PC-3 (cell line): ENCODE measurements around the gene SAP130. TPM values are rescaled to one million over a fixed set of nuclear protein-coding genes. Genes with fewer than 3 reads are reported as not detected.
A peak's percentile ranks its signal among the peaks of the same experiment; 100 is the strongest.

Source experiments
- ATAC-seq: fragments of 200-7000 bp; cut with Tn5 transposase; 2 replicates; pipeline ENCODE4 v1.9.1; 2020; ENCODE audit warnings: mild to moderate bottlenecking, moderate library complexity
- BruUV-seq: library from RNA; stranded (reverse); fragments of 400-500 nt; replicated peaks from 2 replicates; lab custom pipeline; 2021; lab: Mats Ljungman, UMichigan
- CTCF ChIA-PET: fragments of 300-600 bp; sonication (Branson Sonifier 250); formaldehyde crosslinking; loops from one replicate; lab custom pipeline; 2022; ENCODE audit warnings: antibody characterized with exemption; lab: Charles Lee
- POLR2A ChIA-PET: fragments of 300-600 bp; sonication (Branson Sonifier 250); formaldehyde crosslinking; loops from one replicate; lab custom pipeline; 2022; ENCODE audit warnings: antibody characterized with exemption; ENCODE audit not compliant: unreplicated experiment; lab: Charles Lee
- DNase-seq: peaks from one replicate; pipeline ENCODE4 v3.0.0-alpha.2; 2015
- H2AFZ ChIP-seq: fragments of 300-600 bp; sonication (generic); 2 replicates; pipeline ENCODE4 v1.6.0; 2016; ENCODE audit warnings: antibody characterized with exemption, low read length
- H3F3A ChIP-seq: fragments of 300-600 bp; sonication (generic); one replicate; pipeline ENCODE4 v1.6.0; 2017; ENCODE audit warnings: antibody characterized with exemption, low read length, control low read depth, mild to moderate bottlenecking; ENCODE audit not compliant: unreplicated experiment
- H3K27ac ChIP-seq: fragments of 300-600 bp; sonication (generic); 2 replicates; pipeline ENCODE4 v1.5.1; 2016; ENCODE audit warnings: mild to moderate bottlenecking, low read length
- H3K27me3 ChIP-seq: fragments of 300-600 bp; sonication (generic); 2 replicates; pipeline ENCODE4 v1.6.1; 2016; ENCODE audit warnings: low read length, mixed read lengths
- H3K36me3 ChIP-seq: fragments of 300-600 bp; sonication (generic); 2 replicates; pipeline ENCODE4 v1.6.1; 2016; ENCODE audit warnings: low read depth, mixed run types, low read length, mixed read lengths
- H3K4me1 ChIP-seq: fragments of 300-600 bp; sonication (generic); 2 replicates; pipeline ENCODE4 v1.5.1; 2016; ENCODE audit warnings: low read length; ENCODE audit not compliant: insufficient read depth
- H3K4me2 ChIP-seq: fragments of 300-600 bp; sonication (generic); 2 replicates; pipeline ENCODE4 v1.6.0; 2016; ENCODE audit warnings: low read length
- H3K4me3 ChIP-seq: fragments of 300-600 bp; sonication (generic); 2 replicates; pipeline ENCODE4 v1.5.1; 2016; ENCODE audit warnings: mild to moderate bottlenecking, low read length, mixed read lengths
- H3K79me2 ChIP-seq: fragments of 300-600 bp; sonication (generic); 2 replicates; pipeline ENCODE4 v1.6.1; 2017; ENCODE audit warnings: low read length, mixed read lengths
- H3K9ac ChIP-seq: fragments of 300-600 bp; sonication (generic); 2 replicates; pipeline ENCODE4 v1.6.0; 2016; ENCODE audit warnings: mild to moderate bottlenecking, low read length
- H3K9me2 ChIP-seq: fragments of 300-600 bp; sonication (generic); replicated peaks from 2 replicates; pipeline ENCODE4 v1.6.1; 2016; ENCODE audit warnings: mixed run types, low read length, mixed read lengths
- H3K9me3 ChIP-seq: fragments of 300-600 bp; sonication (generic); 2 replicates; pipeline ENCODE4 v1.6.1; 2016; ENCODE audit warnings: low read length, mixed read lengths
- H4K20me1 ChIP-seq: fragments of 300-600 bp; sonication (generic); 2 replicates; pipeline ENCODE4 v1.6.1; 2016; ENCODE audit warnings: low read length, mixed read lengths
- EZH2 ChIP-seq: fragments of 300-600 bp; sonication (generic); IDR thresholded peaks from one replicate; pipeline ENCODE4 v1.6.1; 2017; ENCODE audit warnings: antibody characterized with exemption, mild to moderate bottlenecking, low read length; ENCODE audit not compliant: unreplicated experiment
- EZH2phosphoT487 ChIP-seq: fragments of 300-600 bp; sonication (generic); IDR thresholded peaks from 2 replicates; pipeline ENCODE4 v1.6.1; 2018; ENCODE audit warnings: mild to moderate bottlenecking, antibody characterized with exemption, low read length, borderline replicate concordance
- intact Hi-C: fragments of 100-400 bp; cut with micrococcal nuclease; formaldehyde crosslinking; loops from 2 replicates; pipeline ENCODE4 v1.9.0; 2023
- total RNA-seq: library from RNA; depleted of rRNA; stranded (reverse); fragments of >200 nt; gene quantifications from 2 replicates; pipeline ENCODE4 v1.2.3, GENCODE V29; 2014
- TF ChIP-seq, protein P1 (sequence below): fragments of 300-600 bp; sonication (generic); conservative IDR thresholded peaks from 2 replicates; pipeline ENCODE4 v1.5.1; 2017; ENCODE audit warnings: antibody characterized with exemption, low read depth, mild to moderate bottlenecking, low read length

The SAP130 gene
- total RNA-seq, 1 experiment from 2014 or later, result 11.1 TPM

GRCh38 chr2:128073278-128073677, 45.4 kb upstream of the SAP130 start:
- CTCF ChIA-PET, result no interaction called here
- POLR2A ChIA-PET, result no interaction called here
- no peak for TF ChIP-seq EZH2
- no peak for TF ChIP-seq EZH2phosphoT487
- TF ChIP-seq, protein P1, sequence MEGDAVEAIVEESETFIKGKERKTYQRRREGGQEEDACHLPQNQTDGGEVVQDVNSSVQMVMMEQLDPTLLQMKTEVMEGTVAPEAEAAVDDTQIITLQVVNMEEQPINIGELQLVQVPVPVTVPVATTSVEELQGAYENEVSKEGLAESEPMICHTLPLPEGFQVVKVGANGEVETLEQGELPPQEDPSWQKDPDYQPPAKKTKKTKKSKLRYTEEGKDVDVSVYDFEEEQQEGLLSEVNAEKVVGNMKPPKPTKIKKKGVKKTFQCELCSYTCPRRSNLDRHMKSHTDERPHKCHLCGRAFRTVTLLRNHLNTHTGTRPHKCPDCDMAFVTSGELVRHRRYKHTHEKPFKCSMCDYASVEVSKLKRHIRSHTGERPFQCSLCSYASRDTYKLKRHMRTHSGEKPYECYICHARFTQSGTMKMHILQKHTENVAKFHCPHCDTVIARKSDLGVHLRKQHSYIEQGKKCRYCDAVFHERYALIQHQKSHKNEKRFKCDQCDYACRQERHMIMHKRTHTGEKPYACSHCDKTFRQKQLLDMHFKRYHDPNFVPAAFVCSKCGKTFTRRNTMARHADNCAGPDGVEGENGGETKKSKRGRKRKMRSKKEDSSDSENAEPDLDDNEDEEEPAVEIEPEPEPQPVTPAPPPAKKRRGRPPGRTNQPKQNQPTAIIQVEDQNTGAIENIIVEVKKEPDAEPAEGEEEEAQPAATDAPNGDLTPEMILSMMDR, result no peak

GRCh38 chr2:128069769-128070168, 41.9 kb upstream of the SAP130 start:
- H3K36me3 ChIP-seq, result no peaks in the 10 kb centered on the region
- DNase-seq (peak; percentile 81), ATAC-seq (peak; percentile 91)
- H3K79me2 ChIP-seq, result no peaks in the 10 kb centered on the region
- H3K4me2 ChIP-seq, result no peak overlapping the region
- no peak overlapping the region for H2AFZ ChIP-seq
- no peak overlapping the region for H3K4me3 ChIP-seq
- BruUV-seq, result no TSS peak
- H3K9me2 ChIP-seq, result no peaks in the 10 kb centered on the region
- ChIA-PET CTCF (no interaction called here), POLR2A (no interaction called here)
- TF ChIP-seq EZH2phosphoT487 (no peak), EZH2 (no peak)
- TF ChIP-seq, protein P1, result no peak
- H3K4me1 ChIP-seq, result no peaks in the 10 kb centered on the region
- no peaks in the 10 kb centered on the region for H4K20me1 ChIP-seq
- no peaks in the 10 kb centered on the region for H3K27me3 ChIP-seq
- intact Hi-C loops, result loop anchor here (10.0 kb wide), 1 partner anchor 235 kb away; no protein-coding TSS in a partner anchor
- no peak overlapping the region for H3K9ac ChIP-seq
- H3F3A ChIP-seq, result no peaks in the 10 kb centered on the region
- no peaks in the 10 kb centered on the region for H3K9me3 ChIP-seq
- H3K27ac ChIP-seq, result no peak overlapping the region

More at GRCh38 chr2:128073278-128073677, 45.4 kb upstream of the SAP130 start:
- no peaks in the 10 kb centered on the region for H3K27me3 ChIP-seq
- intact Hi-C loops, result no loop called here
- no peak overlapping the region for H3K4me2 ChIP-seq
- no peaks in the 10 kb centered on the region for H3K79me2 ChIP-seq
- no peaks in the 10 kb centered on the region for H3K36me3 ChIP-seq
- H3K4me3 ChIP-seq, result no peak overlapping the region
- H4K20me1 ChIP-seq, result no peaks in the 10 kb centered on the region
- H2AFZ ChIP-seq, result no peak overlapping the region
- no peaks in the 10 kb centered on the region for H3K9me2 ChIP-seq
- no peak overlapping the region for H3K27ac ChIP-seq
- H3K9me3 ChIP-seq, result no peaks in the 10 kb centered on the region
- no peaks in the 10 kb centered on the region for H3F3A ChIP-seq
- no TSS peak for BruUV-seq
- no peaks in the 10 kb centered on the region for H3K4me1 ChIP-seq
- no peak overlapping the region for H3K9ac ChIP-seq
- ATAC-seq (no peak), DNase-seq (no peak)

GRCh38 chr2:128064353-128064752, 36.5 kb upstream of the SAP130 start:
- Histone ChIP-seq H3K79me2 (no peaks in the 10 kb centered on the region), H3K4me1 (no peaks in the 10 kb centered on the region), H3F3A (no peaks in the 10 kb centered on the region), H3K9me2 (no peaks in the 10 kb centered on the region), H2AFZ (no peak overlapping the region), H3K9ac (no peak overlapping the region), H3K4me2 (no peak overlapping the region), H3K27ac (no peak overlapping the region), H3K4me3 (no peak overlapping the region), H4K20me1 (no peaks in the 10 kb centered on the region), H3K36me3 (no peaks in the 10 kb centered on the region), H3K9me3 (no peaks in the 10 kb centered on the region), H3K27me3 (no peaks in the 10 kb centered on the region)
- ChIA-PET CTCF (no interaction called here), POLR2A (interaction anchor here (0.7 kb wide), 1 partner anchor 27 kb away, joined by 4 read pairs; the partner anchor contains the start of gene UGGT1)
- intact Hi-C loops, result loop anchor here (10.0 kb wide), 1 partner anchor 240 kb away; no protein-coding TSS in a partner anchor
- BruUV-seq, result no TSS peak
- ATAC-seq (no peak), DNase-seq (no peak)
- TF ChIP-seq, protein P1, result no peak
- no peak for TF ChIP-seq EZH2
- TF ChIP-seq EZH2phosphoT487, result no peak
